ENCODE measurements around the gene SLC2A10.

The SLC2A10 gene

DNA sequence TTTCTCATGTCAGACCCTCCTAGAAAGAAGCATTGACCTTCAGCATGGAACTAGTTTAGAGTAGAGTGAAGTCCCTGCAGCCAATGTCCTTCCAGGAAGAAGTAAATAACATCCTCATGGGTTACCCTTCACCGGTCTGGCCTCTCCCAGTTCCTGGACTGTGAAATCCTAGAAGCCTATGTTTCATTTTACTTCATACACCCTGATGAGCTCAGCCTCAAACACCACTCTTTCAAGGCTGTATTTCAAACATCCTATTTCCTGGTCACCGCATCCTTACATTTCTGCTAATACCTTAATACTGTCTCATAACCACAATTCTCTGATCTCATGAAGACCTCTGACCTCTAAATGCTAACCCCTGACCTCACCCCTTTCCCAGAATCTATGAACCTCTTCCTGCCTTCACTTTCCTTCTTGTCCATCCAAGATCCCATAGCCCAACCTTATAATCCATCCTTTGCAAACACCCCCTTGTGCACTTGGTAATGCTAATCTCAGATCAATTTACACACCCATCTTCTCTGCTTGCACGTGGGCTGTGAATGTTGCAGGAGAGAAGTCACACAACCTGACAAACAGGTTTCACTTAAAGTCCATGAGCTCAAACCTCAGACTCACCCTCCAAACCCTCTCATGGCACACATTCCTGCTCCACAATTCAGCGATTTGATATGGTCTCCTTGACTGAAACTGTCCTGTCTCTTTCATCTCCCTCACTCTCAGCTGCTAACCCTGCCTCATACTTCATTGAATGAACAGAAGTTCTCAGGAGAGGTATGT is 30.2 kb downstream of the SLC2A10 start:
- DNase-seq, result no peak

DNA sequence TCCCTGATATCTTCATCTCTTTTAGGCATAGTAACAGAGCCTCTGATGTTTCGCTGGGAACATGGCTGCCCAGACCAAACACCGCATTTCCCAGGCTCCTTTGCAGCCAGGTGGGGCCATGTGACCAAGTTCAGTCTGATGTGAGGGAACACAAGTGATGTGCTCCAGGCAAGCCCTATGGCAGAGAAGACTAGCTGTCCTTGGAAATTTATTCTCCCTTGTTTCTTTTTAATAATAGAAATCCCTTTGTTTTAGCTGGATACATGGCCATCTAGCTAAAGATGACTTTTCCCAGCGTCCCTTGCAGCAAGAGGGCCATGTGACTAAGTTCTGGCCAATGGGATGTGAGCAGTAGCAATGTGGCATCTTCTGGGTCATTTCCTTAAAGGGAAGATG is 30.8 kb downstream of the SLC2A10 start:
- DNase-seq, result no peak

DNA sequence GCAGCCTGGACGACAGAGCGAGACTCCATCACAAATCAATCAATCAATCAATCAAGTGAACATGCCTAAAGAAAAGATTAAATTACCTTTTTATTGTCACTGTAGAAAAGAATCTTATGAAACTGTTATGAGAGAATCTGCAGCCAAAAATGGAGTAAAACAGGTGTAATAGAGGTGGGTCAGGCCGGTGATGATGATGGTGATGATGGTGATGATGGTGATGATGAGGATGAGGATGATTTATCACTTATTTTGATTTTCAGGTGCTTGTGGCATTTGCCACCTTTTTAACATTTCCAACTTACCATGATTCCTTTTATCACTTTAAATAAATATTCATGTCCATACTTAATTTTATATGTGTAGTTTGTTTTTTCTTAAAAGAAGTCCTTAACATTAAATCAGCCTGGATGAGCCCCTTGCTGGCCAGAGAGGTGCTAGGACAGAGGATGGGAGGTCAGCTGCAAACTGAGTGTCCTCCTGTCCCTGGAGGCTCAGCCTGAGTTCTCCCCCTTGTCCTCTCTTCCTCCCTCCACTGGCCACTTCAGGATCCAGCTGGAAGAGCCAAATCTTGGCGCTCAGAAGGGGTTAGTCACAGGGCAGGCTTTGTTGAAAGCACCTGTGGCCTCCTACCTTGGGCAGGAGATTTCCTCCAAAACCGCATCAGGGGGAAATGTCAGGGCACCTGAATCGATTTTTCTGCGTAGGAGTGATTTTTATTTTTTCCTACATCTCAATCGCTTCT is 32.6 kb downstream of the SLC2A10 start:
- no peak for DNase-seq

DNA sequence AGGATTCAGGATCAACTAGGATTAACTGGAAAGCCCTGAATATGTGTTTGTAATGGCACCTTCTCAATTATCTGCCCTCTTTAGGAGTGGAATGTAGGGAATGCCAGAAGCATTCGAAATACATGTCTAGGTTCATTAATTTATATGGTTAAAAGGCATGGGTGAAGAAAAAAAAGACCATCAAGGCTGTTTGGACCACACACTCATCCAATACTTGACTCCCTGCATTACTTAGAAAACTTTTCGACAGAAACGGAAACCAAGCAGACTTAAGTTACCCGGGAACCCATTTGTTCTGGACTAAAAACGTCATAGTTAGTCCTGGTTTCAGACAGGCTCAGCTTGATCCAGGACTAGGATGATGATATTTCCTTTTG is 33.2 kb downstream of the SLC2A10 start:
- DNase-seq, result no peak

- DNase-seq, result no peak
Measured at GRCh38 chr20:46743088-46743487, 33.6 kb downstream of the SLC2A10 start.

DNA sequence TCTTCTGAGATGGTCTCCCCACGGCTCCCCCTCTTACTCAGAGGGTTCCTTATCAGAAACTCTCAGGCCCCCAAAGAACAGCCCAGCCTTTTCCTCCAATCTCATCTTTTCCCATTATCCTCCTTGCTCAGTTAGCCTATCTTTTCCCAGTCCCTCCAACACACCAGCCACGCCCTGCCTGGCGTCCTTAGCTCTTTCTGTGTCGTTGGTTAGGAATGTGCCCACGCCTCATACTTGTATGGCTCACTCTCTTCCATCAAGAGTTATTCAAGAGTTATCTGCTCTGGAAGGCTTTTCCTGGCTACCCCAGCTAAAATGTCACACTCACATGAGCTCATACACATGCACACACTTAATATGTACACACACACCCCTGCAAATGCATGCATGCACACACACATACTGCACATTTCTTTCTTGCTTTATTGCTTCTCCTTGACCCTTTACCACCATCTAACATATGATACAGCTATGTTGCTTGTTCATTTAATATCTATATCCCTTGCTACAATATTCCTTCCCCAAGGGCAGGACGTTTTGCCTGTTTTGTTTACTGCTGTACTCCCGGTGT is 37.6 kb downstream of the SLC2A10 start:
- no peak for DNase-seq

DNA sequence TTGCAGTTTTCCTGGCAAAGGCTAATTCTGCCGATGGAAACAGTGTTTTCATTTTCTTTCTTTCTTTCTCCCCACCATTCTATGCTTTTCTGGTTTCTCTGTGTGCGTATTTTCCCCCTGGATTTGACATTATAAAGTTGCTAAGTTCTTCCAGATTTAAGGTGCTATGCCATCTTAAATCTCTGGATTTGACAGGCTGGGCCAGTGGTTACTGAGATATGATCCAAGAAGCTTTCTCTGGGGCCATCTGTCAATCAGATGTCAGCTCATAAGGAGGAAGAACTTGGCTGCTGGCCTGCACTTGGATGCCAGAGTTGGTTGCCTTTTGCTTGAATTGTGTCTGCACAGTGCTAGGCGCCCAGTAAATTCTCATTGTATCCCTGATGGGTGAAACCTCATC is 39.7 kb downstream of the SLC2A10 start:
- DNase-seq, result no peak

DNA sequence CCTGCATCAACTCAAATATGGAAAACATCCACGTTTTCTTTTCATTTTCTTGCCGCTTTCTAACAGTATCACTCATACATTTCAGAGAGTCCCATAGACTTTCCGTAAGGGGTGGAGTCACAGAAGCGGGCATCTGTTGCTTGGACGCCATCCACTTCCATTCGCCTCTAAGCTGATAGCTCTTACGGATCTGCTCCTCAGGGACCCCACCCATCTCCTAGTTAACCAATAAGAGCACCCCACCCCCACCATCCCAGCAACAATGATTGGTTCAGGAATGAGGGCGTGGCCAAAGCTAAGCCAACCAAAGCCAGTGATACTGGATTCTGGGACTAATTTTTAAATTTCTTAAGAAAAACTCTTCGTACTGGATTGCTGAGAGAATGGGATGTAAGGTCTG is 42.4 kb downstream of the SLC2A10 start:
- DNase-seq, result no peak

DNA sequence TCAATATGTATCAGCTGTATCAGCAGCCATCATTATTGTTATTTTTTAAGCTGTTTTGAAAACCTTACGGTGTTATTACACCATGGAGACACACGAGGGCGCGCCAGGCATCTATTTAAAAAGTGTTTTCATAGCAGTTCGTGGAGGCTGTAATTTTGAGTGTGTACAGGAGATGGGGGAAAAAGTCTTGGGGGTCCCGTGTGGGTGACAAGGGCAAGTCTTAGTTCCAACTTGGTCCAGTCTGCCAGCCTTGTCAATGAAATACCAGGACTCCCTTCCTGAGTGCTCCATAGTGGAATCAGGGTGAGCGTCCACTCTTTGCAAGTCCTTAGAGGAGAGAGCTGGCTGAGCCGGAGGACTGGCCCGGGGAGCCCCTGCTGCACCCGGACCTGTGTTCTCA is 43.3 kb downstream of the SLC2A10 start:
- peak; percentile 7 for DNase-seq

DNA sequence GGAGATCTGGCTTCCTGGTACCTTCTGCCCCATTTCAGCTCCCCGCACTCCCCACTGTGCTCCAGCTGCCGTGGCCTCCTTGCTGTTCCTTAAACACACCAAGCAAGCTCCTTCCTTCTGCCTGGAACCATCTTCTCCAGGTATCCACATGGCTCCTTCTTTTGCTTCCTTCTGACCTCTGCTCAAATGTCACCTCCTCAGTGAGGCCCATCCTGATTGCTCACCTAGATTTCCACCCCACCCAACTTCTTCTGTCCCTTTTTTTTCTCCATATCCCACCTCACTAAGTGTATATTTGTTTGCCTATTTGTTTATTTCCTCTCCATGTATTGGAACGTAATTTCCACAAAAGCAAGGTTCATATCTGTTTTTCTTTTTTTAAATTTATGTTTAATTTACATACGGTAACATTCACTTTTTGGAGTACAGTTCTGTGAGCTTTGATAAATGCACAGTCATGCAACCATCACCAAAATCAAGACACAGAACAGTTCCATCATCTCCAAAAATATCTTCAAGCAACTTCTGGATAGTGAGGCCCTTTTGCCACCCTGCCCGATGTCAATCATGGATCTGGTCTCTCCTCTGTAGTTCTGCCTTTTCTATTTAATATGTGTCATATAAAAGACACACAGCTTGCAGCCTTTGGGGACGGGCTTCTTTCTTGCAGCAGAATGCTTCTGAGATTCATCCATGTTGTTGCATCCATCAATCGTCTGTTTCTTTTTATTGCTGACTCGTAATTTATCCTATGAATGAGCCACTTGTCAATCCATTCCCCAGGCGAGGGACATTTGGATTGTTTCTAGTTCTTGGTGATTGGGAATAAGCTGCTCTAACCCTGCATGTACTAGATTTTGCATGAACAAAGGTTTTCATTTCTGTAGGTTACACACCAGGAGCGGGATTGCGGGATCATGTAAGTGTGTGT is 46.3 kb downstream of the SLC2A10 start:
- no peak for DNase-seq

DNA sequence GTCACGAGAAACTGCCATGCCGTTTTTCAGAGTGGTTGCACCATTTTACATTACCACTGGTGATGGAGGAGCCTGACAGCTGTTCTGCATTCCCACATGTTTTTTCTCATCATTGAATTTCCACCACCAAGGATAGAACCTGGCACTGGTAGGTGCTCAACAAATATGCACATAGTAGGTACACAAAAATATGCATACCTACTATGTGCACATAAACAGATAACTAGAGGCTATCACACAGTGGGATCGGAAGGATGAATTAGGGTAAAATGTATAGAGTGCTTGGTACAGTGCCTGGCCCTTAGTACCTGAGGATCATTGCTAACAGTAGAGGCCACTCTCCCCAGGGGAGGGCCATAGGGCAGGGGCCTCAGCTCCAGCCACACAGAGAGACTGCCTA is 47.0 kb downstream of the SLC2A10 start:
- no peak for DNase-seq

DNA sequence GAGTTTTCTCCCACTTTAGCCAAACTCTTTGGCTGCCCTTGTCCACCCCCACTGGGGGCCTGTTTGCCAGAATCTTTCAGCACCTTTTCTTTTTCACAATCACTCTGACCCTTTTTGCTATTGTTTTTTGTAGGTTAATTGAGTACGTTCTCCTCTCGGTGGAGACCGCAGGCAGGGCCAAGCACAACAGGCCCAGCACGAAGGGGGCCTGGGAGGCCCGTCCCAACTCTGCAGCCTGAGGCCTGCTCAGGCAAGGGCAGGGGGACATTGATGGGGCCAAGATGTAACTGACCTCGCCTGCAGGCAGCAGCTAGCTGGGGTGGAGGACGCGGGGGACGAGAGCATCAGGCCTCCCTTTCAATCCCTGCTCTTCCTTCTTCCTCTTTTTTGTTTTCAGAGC is 47.7 kb downstream of the SLC2A10 start:
- DNase-seq, result no peak

- DNase-seq, result peak; percentile 42
Measured at GRCh38 chr20:46757754-46758678, 48.6 kb downstream of the SLC2A10 start.

DNA sequence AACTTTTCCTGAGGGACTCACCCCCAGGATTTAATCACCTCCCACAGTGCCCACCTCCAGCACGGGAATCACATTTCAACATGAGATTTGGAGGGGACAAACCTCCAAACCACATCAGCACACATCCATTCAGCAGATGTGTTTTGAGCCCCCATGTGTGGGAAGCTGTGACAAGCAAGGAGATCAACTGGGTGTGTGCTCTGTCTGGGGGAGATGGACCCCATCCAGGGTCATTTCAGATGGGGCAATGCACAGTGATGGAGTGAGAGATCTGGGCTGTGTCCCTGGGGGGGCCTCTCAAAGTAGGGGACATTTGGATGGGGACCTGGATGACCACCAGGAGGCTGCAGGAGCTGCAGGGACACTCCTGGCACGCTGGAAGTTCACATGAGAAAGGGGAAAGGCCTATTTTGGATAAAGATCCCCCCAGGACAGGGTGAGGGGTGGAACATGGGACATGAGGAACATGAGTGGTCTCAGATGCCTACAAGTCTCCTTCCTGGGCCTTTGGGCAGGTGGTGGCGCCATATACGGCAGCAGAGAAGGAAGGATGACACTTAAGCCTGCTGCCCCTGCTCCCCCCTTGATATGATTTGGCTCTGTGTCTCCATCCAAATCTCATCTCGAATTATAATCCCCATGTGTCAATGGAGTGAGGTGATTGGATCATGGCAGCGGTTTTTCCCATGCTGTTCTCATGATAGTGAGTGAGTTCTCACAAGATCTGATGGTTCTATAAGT is 49.6 kb downstream of the SLC2A10 start:
- no peak for DNase-seq

DNA sequence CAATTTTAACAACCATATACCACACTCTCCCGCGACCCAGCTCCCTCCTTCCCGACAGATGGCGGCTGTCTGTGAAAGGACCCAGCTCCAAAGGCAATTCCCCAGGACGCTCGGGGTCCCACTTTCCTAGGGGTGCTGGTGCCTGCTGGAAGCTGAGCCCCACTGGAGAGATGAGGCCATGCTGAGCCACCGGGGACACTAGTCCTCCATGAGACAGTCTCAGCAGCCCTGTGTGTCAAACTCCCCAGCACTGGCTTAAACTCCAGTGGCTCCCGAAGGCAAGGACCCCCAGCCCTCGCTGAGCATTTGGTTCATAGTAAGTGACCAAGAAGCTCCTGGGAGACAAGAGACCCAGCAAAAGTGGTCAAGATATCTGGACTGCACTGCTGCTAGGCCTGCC is 52.1 kb downstream of the SLC2A10 start:
- no peak for DNase-seq

GRCh38 chr20:46764068-46764467 is 54.6 kb downstream of the SLC2A10 start:
- DNase-seq, result no peak

DNA sequence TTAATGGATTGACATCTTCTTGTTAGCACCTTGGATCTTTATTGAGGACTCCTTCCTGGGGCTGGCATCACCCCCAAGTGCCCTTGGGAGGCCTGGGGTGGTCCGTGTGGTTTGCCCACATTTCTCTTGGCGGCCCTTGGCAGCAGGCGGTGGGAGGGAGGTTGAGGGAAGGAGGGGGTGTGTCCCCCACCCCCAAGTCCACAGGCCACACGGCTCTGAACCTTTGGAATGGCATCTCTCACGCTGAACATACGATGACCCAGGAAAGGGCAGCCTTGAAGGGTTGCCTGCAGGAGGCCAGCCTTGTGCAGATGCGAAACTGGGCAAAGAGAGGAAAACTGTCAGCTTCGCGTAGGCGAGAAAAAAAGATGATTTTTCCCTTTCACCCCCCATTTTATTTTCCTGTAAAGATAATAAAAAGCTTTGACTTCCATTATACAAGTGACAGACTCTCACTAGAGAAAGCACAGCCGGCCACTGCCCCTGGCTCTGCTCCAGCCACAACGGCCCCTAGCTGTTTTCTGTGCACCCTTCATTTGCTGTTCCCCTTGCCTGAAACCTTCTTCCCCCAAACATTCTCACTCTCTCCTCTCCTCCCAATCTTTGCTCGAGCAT is 56.2 kb downstream of the SLC2A10 start:
- DNase-seq, result no peak

DNA sequence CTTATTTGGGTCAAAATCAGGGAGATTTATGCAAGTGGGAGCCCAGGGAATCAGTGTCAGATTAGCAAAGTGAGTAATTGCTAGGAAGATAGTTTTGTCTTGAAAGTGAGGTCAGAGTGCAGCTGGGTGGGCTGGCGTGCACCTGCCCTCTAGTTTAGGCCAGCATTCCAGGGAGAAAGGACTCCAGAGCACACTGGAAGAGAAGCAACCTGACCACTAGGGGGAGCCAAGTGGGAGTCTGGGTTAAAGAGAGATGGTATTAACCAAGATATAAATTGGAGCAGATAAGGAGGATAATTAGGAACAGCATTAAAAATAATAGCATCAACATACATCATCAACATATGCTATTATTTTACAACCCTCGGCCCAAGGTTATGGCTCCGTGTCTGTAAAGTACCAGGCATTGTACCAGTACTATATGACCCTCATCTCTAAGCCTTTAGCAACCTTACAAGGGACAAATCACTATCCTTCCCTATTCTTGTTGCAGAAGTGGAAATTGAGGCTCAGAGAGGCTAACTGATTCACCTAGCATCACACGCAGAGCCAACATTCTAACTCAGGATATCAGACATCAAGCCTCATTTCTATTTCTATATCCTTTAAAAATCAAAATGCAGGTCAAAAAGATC is 57.8 kb downstream of the SLC2A10 start:
- DNase-seq, result no peak

GRCh38 chr20:46770330-46771194 is 61.1 kb downstream of the SLC2A10 start:
- no peak for DNase-seq
